HepG2 (cell line): ENCODE data around the gene CYP27B1. TPM values are rescaled to one million over a fixed set of nuclear protein-coding genes. Genes with fewer than 3 reads are reported as not detected.

Source experiments
- CC2D1A ChIP-seq: sonication (generic); formaldehyde crosslinking; IDR thresholded peaks from 2 replicates; pipeline ENCODE4 v1.8.1; 2023; ENCODE audit warnings: mild to moderate bottlenecking, missing genetic modification reagents
- DNMT1 ChIP-seq: sonication (generic); formaldehyde crosslinking; IDR thresholded peaks from 2 replicates; pipeline ENCODE4 v1.5.1; 2020; ENCODE audit warnings: mild to moderate bottlenecking, missing genetic modification reagents
- ELF1 ChIP-seq: sonication (generic); formaldehyde crosslinking; IDR thresholded peaks from 2 replicates; pipeline ENCODE4 v1.4.0; 2020; ENCODE audit warnings: missing genetic modification reagents
- ELF4 ChIP-seq: sonication (generic); formaldehyde crosslinking; IDR thresholded peaks from 2 replicates; pipeline ENCODE4 v1.5.0; 2020; ENCODE audit warnings: missing genetic modification reagents, mild to moderate bottlenecking, moderate library complexity, borderline replicate concordance
- GFI1 ChIP-seq: sonication (generic); formaldehyde crosslinking; IDR thresholded peaks from 2 replicates; pipeline ENCODE4 v1.5.0; 2020; ENCODE audit warnings: missing genetic modification reagents, mild to moderate bottlenecking, borderline replicate concordance
- NCOA1 ChIP-seq: sonication (generic); formaldehyde crosslinking; IDR thresholded peaks from 2 replicates; pipeline ENCODE4 v1.9.0; 2021; ENCODE audit warnings: missing genetic modification reagents
- NFIB ChIP-seq: sonication (generic); formaldehyde crosslinking; IDR thresholded peaks from 2 replicates; pipeline ENCODE4 v1.9.0; 2021; ENCODE audit warnings: missing genetic modification reagents, mild to moderate bottlenecking, borderline replicate concordance
- NFYC ChIP-seq: IDR thresholded peaks from 2 replicates; pipeline ENCODE4 v1.6.1; 2016; ENCODE audit warnings: missing genetic modification reagents, missing compliant biosample characterization
- NONO ChIP-seq, 2 experiments: fragments of 450-650 bp in 1 of 2; sonication (generic) in 1 of 2; formaldehyde crosslinking in 1 of 2; IDR thresholded peaks in 1 of 2; conservative IDR thresholded peaks in 1 of 2; 2 replicates each; pipeline versions ENCODE4 v1.6.1 to v1.8.0; 2017 to 2022; ENCODE audit warnings: mild to moderate bottlenecking in 1 of 2, missing genetic modification reagents in 1 of 2, moderate library complexity in 1 of 2
- SCMH1 ChIP-seq: sonication (generic); formaldehyde crosslinking; IDR thresholded peaks from 2 replicates; pipeline ENCODE4 v1.9.0; 2021; ENCODE audit warnings: missing genetic modification reagents, mild to moderate bottlenecking, borderline replicate concordance
- SETDB1 ChIP-seq: sonication (generic); formaldehyde crosslinking; IDR thresholded peaks from 2 replicates; pipeline ENCODE4 v1.5.1; 2020; ENCODE audit warnings: missing genetic modification reagents, mild to moderate bottlenecking, borderline replicate concordance
- TEF ChIP-seq: sonication (generic); formaldehyde crosslinking; IDR thresholded peaks from 2 replicates; pipeline ENCODE4 v1.5.0; 2020; ENCODE audit warnings: missing genetic modification reagents
- ZIK1 ChIP-seq: sonication (generic); formaldehyde crosslinking; IDR thresholded peaks from 2 replicates; pipeline ENCODE4 v1.5.0; 2020; ENCODE audit warnings: mild to moderate bottlenecking, low read depth, missing genetic modification reagents, borderline replicate concordance
- ZNF234 ChIP-seq: sonication (generic); formaldehyde crosslinking; conservative IDR thresholded peaks from 2 replicates; pipeline ENCODE4 v1.5.1; 2020; ENCODE audit warnings: mild to moderate bottlenecking, missing genetic modification reagents
- ZNF276 ChIP-seq: sonication (generic); formaldehyde crosslinking; IDR thresholded peaks from 2 replicates; pipeline ENCODE4 v1.4.0; 2020; ENCODE audit warnings: mild to moderate bottlenecking, low read depth, missing genetic modification reagents
- ZNF382 ChIP-seq: sonication (generic); formaldehyde crosslinking; IDR thresholded peaks from 2 replicates; pipeline ENCODE4 v1.5.0; 2020; ENCODE audit warnings: missing genetic modification reagents, mild to moderate bottlenecking, borderline replicate concordance
- ZNF430 ChIP-seq: sonication (generic); formaldehyde crosslinking; IDR thresholded peaks from 2 replicates; pipeline ENCODE4 v1.9.0; 2021; ENCODE audit warnings: mild to moderate bottlenecking, missing genetic modification reagents
- ZNF557 ChIP-seq: sonication (generic); formaldehyde crosslinking; IDR thresholded peaks from 2 replicates; pipeline ENCODE4 v1.4.0; 2020; ENCODE audit warnings: missing genetic modification reagents
- ZNF589 ChIP-seq: sonication (generic); formaldehyde crosslinking; conservative IDR thresholded peaks from 2 replicates; pipeline ENCODE4 v1.8.0; 2022; ENCODE audit warnings: mild to moderate bottlenecking, moderate library complexity, missing genetic modification reagents
- ZNF839 ChIP-seq: sonication (generic); formaldehyde crosslinking; IDR thresholded peaks from 2 replicates; pipeline ENCODE4 v1.4.0; 2020; ENCODE audit warnings: missing genetic modification reagents, mild to moderate bottlenecking, borderline replicate concordance
- ZNF891 ChIP-seq: sonication (generic); formaldehyde crosslinking; IDR thresholded peaks from 2 replicates; pipeline ENCODE4 v1.5.0; 2020; ENCODE audit warnings: mild to moderate bottlenecking, missing genetic modification reagents
- polyA plus RNA-seq, 8 experiments: library from polyadenylated mRNA; depleted of rRNA in 3 of 8; stranded (reverse) in 7 of 8; unstranded in 1 of 8; fragments of >200 nt; fragmentation: Illumina TruSeq in 4 of 8; extraction: Trizol in 4 of 8; gene quantifications; 2 replicates each; pipeline versions ENCODE4 v1.2.1 to v1.2.3, GENCODE V29; 2011 to 2016; ENCODE audit warnings: low read depth in 4 of 8, missing spikeins in 1 of 8, mixed read lengths in 1 of 8; ENCODE audit not compliant: insufficient read depth in 1 of 8
- total RNA-seq, 5 experiments: library from RNA; depleted of rRNA; stranded (reverse); fragments of >200 nt; fragmentation: Illumina TruSeq; extraction: Trizol; gene quantifications; 2 replicates each; pipeline ENCODE4 v1.2.3, GENCODE V29; 2016; ENCODE audit warnings: low read depth in 1 of 5
- TF ChIP-seq, protein P1 (sequence below): sonication (generic); formaldehyde crosslinking; IDR thresholded peaks from 2 replicates; pipeline ENCODE4 v1.8.0; 2022; ENCODE audit warnings: mild to moderate bottlenecking, missing genetic modification reagents, moderate library complexity
- TF ChIP-seq, protein P2 (sequence below): sonication (generic); formaldehyde crosslinking; IDR thresholded peaks from 2 replicates; pipeline ENCODE4 v1.5.0; 2020; ENCODE audit warnings: mild to moderate bottlenecking, missing genetic modification reagents

CYP27B1 gene
- total and polyA plus RNA-seq, 2 of the 13 experiments (the other 11 are each of a cell fraction or from before 2014, with no cell fraction given), result 2.3 to 3.0 TPM

- TF ChIP-seq ELF1 (peak; percentile 74), DNMT1 (CRISPR knock-in tag) (no peak; the same call in 1 of the 2 replicates), ZNF276 (0 out of 2 replicates have a peak, but pooled peaks have one; percentile 68), SETDB1 (CRISPR knock-in tag) (no peak), TEF (CRISPR knock-in tag) (no peak), ZNF891 (CRISPR knock-in tag) (peak; percentile 91), SCMH1 (CRISPR knock-in tag) (no peak), ELF4 (peak; percentile 86; the same call in 1 of the 2 replicates), NFIB (CRISPR knock-in tag) (no peak), ZNF589 (CRISPR knock-in tag) (peak; percentile 88), ZNF557 (CRISPR knock-in tag) (no peak), ZNF234 (no peak), ZNF382 (no peak), NONO (IDR thresholded peaks at IDR 0.05) (no peak), NONO (CRISPR knock-in tag; conservative IDR thresholded peaks at IDR 0.05) (peak; percentile 97), ZNF430 (CRISPR knock-in tag) (peak; percentile 94), GFI1 (CRISPR knock-in tag) (0 out of 2 replicates have a peak, but pooled peaks have one; percentile 41), ZNF839 (CRISPR knock-in tag) (no peak), CC2D1A (CRISPR knock-in tag) (no peak), NFYC (CRISPR knock-in tag) (peak; percentile 75), NCOA1 (peak; percentile 51; the same call in 1 of the 2 replicates), ZIK1 (CRISPR knock-in tag) (peak; percentile 76; the same call in 1 of the 2 replicates)
- TF ChIP-seq, protein P1, sequence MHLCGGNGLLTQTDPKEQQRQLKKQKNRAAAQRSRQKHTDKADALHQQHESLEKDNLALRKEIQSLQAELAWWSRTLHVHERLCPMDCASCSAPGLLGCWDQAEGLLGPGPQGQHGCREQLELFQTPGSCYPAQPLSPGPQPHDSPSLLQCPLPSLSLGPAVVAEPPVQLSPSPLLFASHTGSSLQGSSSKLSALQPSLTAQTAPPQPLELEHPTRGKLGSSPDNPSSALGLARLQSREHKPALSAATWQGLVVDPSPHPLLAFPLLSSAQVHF (CRISPR knock-in tag), result peak; percentile 77; the same call in 1 of the 2 replicates
- TF ChIP-seq, protein P2, sequence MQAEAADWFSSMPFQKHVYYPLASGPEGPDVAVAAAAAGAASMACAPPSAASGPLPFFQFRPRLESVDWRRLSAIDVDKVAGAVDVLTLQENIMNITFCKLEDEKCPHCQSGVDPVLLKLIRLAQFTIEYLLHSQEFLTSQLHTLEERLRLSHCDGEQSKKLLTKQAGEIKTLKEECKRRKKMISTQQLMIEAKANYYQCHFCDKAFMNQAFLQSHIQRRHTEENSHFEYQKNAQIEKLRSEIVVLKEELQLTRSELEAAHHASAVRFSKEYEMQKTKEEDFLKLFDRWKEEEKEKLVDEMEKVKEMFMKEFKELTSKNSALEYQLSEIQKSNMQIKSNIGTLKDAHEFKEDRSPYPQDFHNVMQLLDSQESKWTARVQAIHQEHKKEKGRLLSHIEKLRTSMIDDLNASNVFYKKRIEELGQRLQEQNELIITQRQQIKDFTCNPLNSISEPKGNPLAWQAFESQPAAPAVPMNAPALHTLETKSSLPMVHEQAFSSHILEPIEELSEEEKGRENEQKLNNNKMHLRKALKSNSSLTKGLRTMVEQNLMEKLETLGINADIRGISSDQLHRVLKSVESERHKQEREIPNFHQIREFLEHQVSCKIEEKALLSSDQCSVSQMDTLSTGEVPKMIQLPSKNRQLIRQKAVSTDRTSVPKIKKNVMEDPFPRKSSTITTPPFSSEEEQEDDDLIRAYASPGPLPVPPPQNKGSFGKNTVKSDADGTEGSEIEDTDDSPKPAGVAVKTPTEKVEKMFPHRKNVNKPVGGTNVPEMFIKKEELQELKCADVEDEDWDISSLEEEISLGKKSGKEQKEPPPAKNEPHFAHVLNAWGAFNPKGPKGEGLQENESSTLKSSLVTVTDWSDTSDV (CRISPR knock-in tag), result no peak
Measured at GRCh38 chr12:57751788-57752667, 14.8 kb downstream of the CYP27B1 start, which contains the start of gene CDK4 (continued).
